ENCODE results near the gene PPP1R16B.
A peak's percentile ranks its signal among the peaks of the same experiment; 100 is the strongest.

The PPP1R16B gene

GRCh38 chr20:38844963-38845362 lies 39.5 kb downstream of the PPP1R16B start:
- H4K91ac ChIP-seq (ENCODE audit: low read depth, low read length, poor library complexity), result no peak overlapping the region
- H2BK15ac ChIP-seq (ENCODE audit: low read length), result no peak overlapping the region
- no peak overlapping the region for H3K14ac ChIP-seq (ENCODE audit: low read length)
- H3K18ac ChIP-seq (ENCODE audit: low read length), result no peak overlapping the region
- no peak overlapping the region for H4K8ac ChIP-seq (ENCODE audit: low read depth, low read length)
- no CpG with 5 or more reads among the region's 4 CpGs for WGBS, 2 donors (ENCODE audit: extremely low coverage in 2 of 2, insufficient read length in 2 of 2, insufficient replicate concordance in 1 of 2)
- no peak overlapping the region for H2BK12ac ChIP-seq (ENCODE audit: low read length)
- no peak overlapping the region for H3K4ac ChIP-seq (ENCODE audit: low read length)
- no peak overlapping the region for H2AFZ ChIP-seq (ENCODE audit: low read length)
- no peak for DNase-seq (ENCODE audit: low spot score)
- no peaks in the 10 kb centered on the region for H3K27me3 ChIP-seq (ENCODE audit: control insufficient read depth in 3 of 3, insufficient read depth in 3 of 3, low read depth in 1 of 3, low read length in 3 of 3)
- no peak overlapping the region for H3K23ac ChIP-seq (ENCODE audit: low read depth, low read length, poor library complexity)
- H3K9me3 ChIP-seq (replicated peaks in 1 of 2; ENCODE audit: control insufficient read depth in 2 of 2, insufficient read depth in 1 of 2, low read depth in 1 of 2, low read length in 2 of 2), result no peaks in the 10 kb centered on the region
- H3K36me3 ChIP-seq (replicated peaks in 1 of 2; ENCODE audit: control insufficient read depth in 2 of 2, insufficient read depth in 2 of 2, low read length in 2 of 2), result no peaks in the 10 kb centered on the region
- H3K4me2 ChIP-seq (ENCODE audit: insufficient read depth, low read length, poor library complexity, severe bottlenecking), result no peak overlapping the region
- H3K4me1 ChIP-seq (ENCODE audit: control insufficient read depth in 2 of 2, insufficient read depth in 1 of 2, low read depth in 1 of 2, low read length in 2 of 2), result no peaks in the 10 kb centered on the region
- no peak overlapping the region for H3K9ac ChIP-seq (ENCODE audit: low read depth, low read length, poor library complexity)
- no peak overlapping the region for H2AK5ac ChIP-seq (ENCODE audit: low read depth, low read length)
- no peak overlapping the region for H2BK120ac ChIP-seq (ENCODE audit: low read depth, low read length)
- no peak overlapping the region for H2BK5ac ChIP-seq (ENCODE audit: low read length)
- no peak overlapping the region for H3K4me3 ChIP-seq (ENCODE audit: low read length in 2 of 2)
- H3K79me1 ChIP-seq (ENCODE audit: low read depth, low read length), result no peaks in the 10 kb centered on the region
- no peak overlapping the region for H3K27ac ChIP-seq (replicated peaks; ENCODE audit: low read length)

GRCh38 chr20:38847840-38848239 lies 42.3 kb downstream of the PPP1R16B start:
- Histone ChIP-seq H2BK5ac (ENCODE audit: low read length) (no peak overlapping the region), H3K9me3 (replicated peaks in 1 of 2; ENCODE audit: control insufficient read depth in 2 of 2, insufficient read depth in 1 of 2, low read depth in 1 of 2, low read length in 2 of 2) (no peaks in the 10 kb centered on the region), H3K4me3 (ENCODE audit: low read length in 2 of 2) (no peak overlapping the region), H3K14ac (ENCODE audit: low read length) (no peak overlapping the region), H2AFZ (ENCODE audit: low read length) (no peak overlapping the region), H3K23ac (ENCODE audit: low read depth, low read length, poor library complexity) (no peak overlapping the region), H3K4me2 (ENCODE audit: insufficient read depth, low read length, poor library complexity, severe bottlenecking) (no peak overlapping the region), H2BK15ac (ENCODE audit: low read length) (no peak overlapping the region), H4K8ac (ENCODE audit: low read depth, low read length) (no peak overlapping the region), H2AK5ac (ENCODE audit: low read depth, low read length) (no peak overlapping the region), H3K36me3 (replicated peaks in 1 of 2; ENCODE audit: control insufficient read depth in 2 of 2, insufficient read depth in 2 of 2, low read length in 2 of 2) (no peaks in the 10 kb centered on the region), H3K27me3 (ENCODE audit: control insufficient read depth in 3 of 3, insufficient read depth in 3 of 3, low read depth in 1 of 3, low read length in 3 of 3) (no peaks in the 10 kb centered on the region), H3K27ac (replicated peaks; ENCODE audit: low read length) (no peak overlapping the region), H3K4me1 (ENCODE audit: control insufficient read depth in 2 of 2, insufficient read depth in 1 of 2, low read depth in 1 of 2, low read length in 2 of 2) (no peaks in the 10 kb centered on the region), H3K4ac (ENCODE audit: low read length) (no peak overlapping the region), H3K79me1 (ENCODE audit: low read depth, low read length) (no peaks in the 10 kb centered on the region), H4K91ac (ENCODE audit: low read depth, low read length, poor library complexity) (no peak overlapping the region), H3K18ac (ENCODE audit: low read length) (no peak overlapping the region), H2BK120ac (ENCODE audit: low read depth, low read length) (no peak overlapping the region), H2BK12ac (ENCODE audit: low read length) (no peak overlapping the region), H3K9ac (ENCODE audit: low read depth, low read length, poor library complexity) (no peak overlapping the region)
- DNase-seq (ENCODE audit: low spot score), result no peak
- no CpG with 5 or more reads among the region's 1 CpG for WGBS, 2 donors (ENCODE audit: extremely low coverage in 2 of 2, insufficient read length in 2 of 2, insufficient replicate concordance in 1 of 2)

GRCh38 chr20:38853759-38854158 lies 48.3 kb downstream of the PPP1R16B start:
- Histone ChIP-seq H4K91ac (ENCODE audit: low read depth, low read length, poor library complexity) (no peak overlapping the region), H3K36me3 (replicated peaks in 1 of 2; ENCODE audit: control insufficient read depth in 2 of 2, insufficient read depth in 2 of 2, low read length in 2 of 2) (no peaks in the 10 kb centered on the region), H2BK12ac (ENCODE audit: low read length) (no peak overlapping the region), H3K18ac (ENCODE audit: low read length) (peak overlapping the region; percentile 55), H4K8ac (ENCODE audit: low read depth, low read length) (no peak overlapping the region), H3K9ac (ENCODE audit: low read depth, low read length, poor library complexity) (no peak overlapping the region), H2AFZ (ENCODE audit: low read length) (no peak overlapping the region), H2BK15ac (ENCODE audit: low read length) (no peak overlapping the region), H3K79me1 (ENCODE audit: low read depth, low read length) (no peaks in the 10 kb centered on the region), H3K4ac (ENCODE audit: low read length) (no peak overlapping the region), H3K9me3 (replicated peaks in 1 of 2; ENCODE audit: control insufficient read depth in 2 of 2, insufficient read depth in 1 of 2, low read depth in 1 of 2, low read length in 2 of 2) (no peaks in the 10 kb centered on the region), H3K27ac (replicated peaks; ENCODE audit: low read length) (no peak overlapping the region), H3K4me3 (ENCODE audit: low read length in 2 of 2) (no peak overlapping the region), H3K4me2 (ENCODE audit: insufficient read depth, low read length, poor library complexity, severe bottlenecking) (no peak overlapping the region), H2BK120ac (ENCODE audit: low read depth, low read length) (no peak overlapping the region), H3K14ac (ENCODE audit: low read length) (peak overlapping the region; percentile 22), H2BK5ac (ENCODE audit: low read length) (no peak overlapping the region), H3K4me1 (ENCODE audit: control insufficient read depth in 2 of 2, insufficient read depth in 1 of 2, low read depth in 1 of 2, low read length in 2 of 2) (no peaks in the 10 kb centered on the region), H3K27me3 (ENCODE audit: control insufficient read depth in 3 of 3, insufficient read depth in 3 of 3, low read depth in 1 of 3, low read length in 3 of 3) (no peaks in the 10 kb centered on the region), H3K23ac (ENCODE audit: low read depth, low read length, poor library complexity) (peak overlapping the region; percentile 68), H2AK5ac (ENCODE audit: low read depth, low read length) (no peak overlapping the region)
- DNase-seq (ENCODE audit: low spot score), result no peak
- WGBS, 2 donors (ENCODE audit: extremely low coverage in 2 of 2, insufficient read length in 2 of 2, insufficient replicate concordance in 1 of 2), result no CpG with 5 or more reads among the region's 8 CpGs

- H3K27ac ChIP-seq (replicated peaks; ENCODE audit: low read length), result no peak overlapping the region
Measured at GRCh38 chr20:38854654-38855066, 49.2 kb downstream of the PPP1R16B start.

More at GRCh38 chr20:38854654-38855066, 49.2 kb downstream of the PPP1R16B start:
- no peak overlapping the region for H3K18ac ChIP-seq (ENCODE audit: low read length)
- no peaks in the 10 kb centered on the region for H3K27me3 ChIP-seq (ENCODE audit: control insufficient read depth in 3 of 3, insufficient read depth in 3 of 3, low read depth in 1 of 3, low read length in 3 of 3)
- no peak overlapping the region for H2BK12ac ChIP-seq (ENCODE audit: low read length)
- no peaks in the 10 kb centered on the region for H3K79me1 ChIP-seq (ENCODE audit: low read depth, low read length)
- H3K4me2 ChIP-seq (ENCODE audit: insufficient read depth, low read length, poor library complexity, severe bottlenecking), result no peak overlapping the region
- H3K4me1 ChIP-seq (ENCODE audit: control insufficient read depth in 2 of 2, insufficient read depth in 1 of 2, low read depth in 1 of 2, low read length in 2 of 2), result no peaks in the 10 kb centered on the region
- no CpG with 5 or more reads among the region's 3 CpGs for WGBS, 2 donors (ENCODE audit: extremely low coverage in 2 of 2, insufficient read length in 2 of 2, insufficient replicate concordance in 1 of 2)
- no peak overlapping the region for H4K8ac ChIP-seq (ENCODE audit: low read depth, low read length)
- H2BK120ac ChIP-seq (ENCODE audit: low read depth, low read length), result no peak overlapping the region
- H2AK5ac ChIP-seq (ENCODE audit: low read depth, low read length), result no peak overlapping the region
- no peak overlapping the region for H2BK5ac ChIP-seq (ENCODE audit: low read length)
- H3K9ac ChIP-seq (ENCODE audit: low read depth, low read length, poor library complexity), result no peak overlapping the region
- H3K4ac ChIP-seq (ENCODE audit: low read length), result no peak overlapping the region
- no peak overlapping the region for H3K14ac ChIP-seq (ENCODE audit: low read length)
- no peak overlapping the region for H2AFZ ChIP-seq (ENCODE audit: low read length)
- H3K4me3 ChIP-seq (ENCODE audit: low read length in 2 of 2), result no peak overlapping the region
- H3K23ac ChIP-seq (ENCODE audit: low read depth, low read length, poor library complexity), result no peak overlapping the region
- H4K91ac ChIP-seq (ENCODE audit: low read depth, low read length, poor library complexity), result no peak overlapping the region
- H3K36me3 ChIP-seq (replicated peaks in 1 of 2; ENCODE audit: control insufficient read depth in 2 of 2, insufficient read depth in 2 of 2, low read length in 2 of 2), result no peaks in the 10 kb centered on the region
- H2BK15ac ChIP-seq (ENCODE audit: low read length), result no peak overlapping the region
- DNase-seq (ENCODE audit: low spot score), result no peak
- H3K9me3 ChIP-seq (replicated peaks in 1 of 2; ENCODE audit: control insufficient read depth in 2 of 2, insufficient read depth in 1 of 2, low read depth in 1 of 2, low read length in 2 of 2), result no peaks in the 10 kb centered on the region

Data from neuronal stem cell (in vitro differentiated cells).